ENCODE measurements around the gene CAMK2B.

DNA sequence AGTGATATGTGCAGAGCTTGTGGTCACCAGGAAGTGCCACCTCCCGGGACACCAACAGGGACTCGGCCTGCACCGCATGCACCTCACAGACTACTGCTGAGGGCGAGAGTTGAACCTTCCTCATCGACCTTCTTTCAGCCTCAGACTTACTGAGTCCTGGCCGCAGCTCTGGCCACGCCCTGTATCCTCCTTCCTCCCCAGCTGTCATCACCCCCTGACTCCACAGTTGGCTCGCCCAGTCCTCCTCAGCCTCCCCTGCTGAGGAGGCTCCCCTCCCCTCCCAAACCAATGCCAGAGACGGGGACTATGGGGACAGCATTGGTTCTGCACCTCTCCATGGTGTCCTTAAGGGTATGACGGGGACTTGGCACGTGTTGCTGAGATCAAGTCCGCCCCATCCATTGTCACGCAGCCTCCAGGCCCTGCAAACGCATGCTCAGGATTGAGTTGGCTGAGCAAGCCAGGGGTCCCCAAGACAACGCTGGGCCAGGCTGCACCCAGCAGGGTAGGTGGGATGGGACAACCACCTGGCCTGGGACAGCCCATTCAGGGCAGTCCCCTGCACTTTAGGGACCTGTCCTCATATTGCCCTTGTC, 75.7 kb downstream of the CAMK2B start:
- TF ChIP-seq, protein P1, sequence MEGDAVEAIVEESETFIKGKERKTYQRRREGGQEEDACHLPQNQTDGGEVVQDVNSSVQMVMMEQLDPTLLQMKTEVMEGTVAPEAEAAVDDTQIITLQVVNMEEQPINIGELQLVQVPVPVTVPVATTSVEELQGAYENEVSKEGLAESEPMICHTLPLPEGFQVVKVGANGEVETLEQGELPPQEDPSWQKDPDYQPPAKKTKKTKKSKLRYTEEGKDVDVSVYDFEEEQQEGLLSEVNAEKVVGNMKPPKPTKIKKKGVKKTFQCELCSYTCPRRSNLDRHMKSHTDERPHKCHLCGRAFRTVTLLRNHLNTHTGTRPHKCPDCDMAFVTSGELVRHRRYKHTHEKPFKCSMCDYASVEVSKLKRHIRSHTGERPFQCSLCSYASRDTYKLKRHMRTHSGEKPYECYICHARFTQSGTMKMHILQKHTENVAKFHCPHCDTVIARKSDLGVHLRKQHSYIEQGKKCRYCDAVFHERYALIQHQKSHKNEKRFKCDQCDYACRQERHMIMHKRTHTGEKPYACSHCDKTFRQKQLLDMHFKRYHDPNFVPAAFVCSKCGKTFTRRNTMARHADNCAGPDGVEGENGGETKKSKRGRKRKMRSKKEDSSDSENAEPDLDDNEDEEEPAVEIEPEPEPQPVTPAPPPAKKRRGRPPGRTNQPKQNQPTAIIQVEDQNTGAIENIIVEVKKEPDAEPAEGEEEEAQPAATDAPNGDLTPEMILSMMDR (conservative IDR thresholded peaks at IDR 0.05; ENCODE audit: low read depth, low read length), result no peak
- TF ChIP-seq EZH2 (IDR thresholded peaks at IDR 0.05; ENCODE audit: borderline replicate concordance, low read depth, low read length, poor library complexity, severe bottlenecking), result no peak
